Measurements from ENCODE around the gene TOX3. TPM values are rescaled to one million over a fixed set of nuclear protein-coding genes. Genes with fewer than 3 reads are reported as not detected.

The TOX3 gene
- total and polyA plus RNA-seq, 10 of the 15 experiments (the other 5 are each of a cell fraction or from before 2014, with no cell fraction given) = not detected

GRCh38 chr16:52494621-52495020, 52.3 kb downstream of the TOX3 start:
- FAIRE-seq = no peak
- ChIA-PET CTCF (interaction anchor here (1.1 kb wide), 1 partner anchor 303 kb away, joined by 3 read pairs; no protein-coding TSS in a partner anchor), POLR2A (no interaction called here)

More at GRCh38 chr16:52494621-52495020, 52.3 kb downstream of the TOX3 start:
- no peaks in the 10 kb centered on the region for H4K20me1 ChIP-seq (ENCODE audit: control insufficient read depth, insufficient read depth)
- no peak overlapping the region for H2AFZ ChIP-seq (ENCODE audit: control insufficient read depth, low read depth, low read length)
- no peak for ATAC-seq
- H3K4me3 ChIP-seq = no peak overlapping the region
- in situ Hi-C loops (cut with MboI) (no loop called here), intact Hi-C loops (cut with micrococcal nuclease; ENCODE audit: unreplicated experiment) (no loop called here)
- WGBS (ENCODE audit: insufficient coverage, insufficient replicate concordance, low lambda C conversion rate, missing lambda C conversion rate) = 83% methylated on average over 3 of the region's 3 CpGs
- no peaks in the 10 kb centered on the region for H3K4me1 ChIP-seq (ENCODE audit: control insufficient read depth, insufficient read depth, low read length)
- ChIA-PET SMC1A (ENCODE audit: uncharacterized antibody, unreplicated experiment) (interaction anchor here (0.8 to 2.6 kb wide), 2 partner anchors 8 to 141 kb away, joined by 3 to 8 read pairs; no protein-coding TSS in a partner anchor), RAD21 (ENCODE audit: unreplicated experiment) (no interaction called here)
- no TSS peak for BruUV-seq (replicated peaks)
- TF ChIP-seq, protein P1, sequence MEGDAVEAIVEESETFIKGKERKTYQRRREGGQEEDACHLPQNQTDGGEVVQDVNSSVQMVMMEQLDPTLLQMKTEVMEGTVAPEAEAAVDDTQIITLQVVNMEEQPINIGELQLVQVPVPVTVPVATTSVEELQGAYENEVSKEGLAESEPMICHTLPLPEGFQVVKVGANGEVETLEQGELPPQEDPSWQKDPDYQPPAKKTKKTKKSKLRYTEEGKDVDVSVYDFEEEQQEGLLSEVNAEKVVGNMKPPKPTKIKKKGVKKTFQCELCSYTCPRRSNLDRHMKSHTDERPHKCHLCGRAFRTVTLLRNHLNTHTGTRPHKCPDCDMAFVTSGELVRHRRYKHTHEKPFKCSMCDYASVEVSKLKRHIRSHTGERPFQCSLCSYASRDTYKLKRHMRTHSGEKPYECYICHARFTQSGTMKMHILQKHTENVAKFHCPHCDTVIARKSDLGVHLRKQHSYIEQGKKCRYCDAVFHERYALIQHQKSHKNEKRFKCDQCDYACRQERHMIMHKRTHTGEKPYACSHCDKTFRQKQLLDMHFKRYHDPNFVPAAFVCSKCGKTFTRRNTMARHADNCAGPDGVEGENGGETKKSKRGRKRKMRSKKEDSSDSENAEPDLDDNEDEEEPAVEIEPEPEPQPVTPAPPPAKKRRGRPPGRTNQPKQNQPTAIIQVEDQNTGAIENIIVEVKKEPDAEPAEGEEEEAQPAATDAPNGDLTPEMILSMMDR (IDR thresholded peaks at IDR 0.05 in 2 of 3, conservative IDR thresholded peaks at IDR 0.05 in 1 of 3; ENCODE audit: control insufficient read depth in 2 of 3, extremely low read depth in 1 of 3, insufficient read depth in 1 of 3, low read depth in 3 of 3, low read length in 3 of 3) = no peak
- TF ChIP-seq USF1 (IDR thresholded peaks at IDR 0.05; ENCODE audit: borderline replicate concordance, extremely low read length, insufficient read depth, low read depth, low read length) = no peak
- DNase-seq (ENCODE audit: low read depth, low spot score) = no peak
- no peak overlapping the region for H3K27ac ChIP-seq (ENCODE audit: control insufficient read depth, insufficient read depth)
- no peaks in the 10 kb centered on the region for H3K36me3 ChIP-seq (ENCODE audit: control insufficient read depth in 2 of 2, insufficient read depth in 2 of 2, low read length in 1 of 2)
- no peak overlapping the region for H3K4me2 ChIP-seq (ENCODE audit: control insufficient read depth, insufficient read depth)
- no peaks in the 10 kb centered on the region for H3K27me3 ChIP-seq (replicated peaks in 1 of 2; ENCODE audit: control insufficient read depth in 2 of 2, insufficient read depth in 2 of 2, low read length in 1 of 2)
- no peaks in the 10 kb centered on the region for H3K79me2 ChIP-seq (ENCODE audit: control insufficient read depth, insufficient read depth, low read length)
- H3K9ac ChIP-seq (ENCODE audit: control insufficient read depth, insufficient read depth, low read length) = no peak overlapping the region
- no peaks in the 10 kb centered on the region for H3K9me3 ChIP-seq (replicated peaks; ENCODE audit: control insufficient read depth, insufficient read depth, low read length)
